Stimulated activated CD4-positive, alpha-beta T cell treated with anti-CD3 and anti-CD28 coated beads, Interleukin-2, amount 100 ng/mL, for 48 hours (primary cell): ENCODE results near the gene TP53INP2.

Experiments used
- DNase-seq, 2 donors: peaks; one replicate each; pipeline ENCODE4 v3.0.0-alpha.2; 2020

Gene TP53INP2

DNA sequence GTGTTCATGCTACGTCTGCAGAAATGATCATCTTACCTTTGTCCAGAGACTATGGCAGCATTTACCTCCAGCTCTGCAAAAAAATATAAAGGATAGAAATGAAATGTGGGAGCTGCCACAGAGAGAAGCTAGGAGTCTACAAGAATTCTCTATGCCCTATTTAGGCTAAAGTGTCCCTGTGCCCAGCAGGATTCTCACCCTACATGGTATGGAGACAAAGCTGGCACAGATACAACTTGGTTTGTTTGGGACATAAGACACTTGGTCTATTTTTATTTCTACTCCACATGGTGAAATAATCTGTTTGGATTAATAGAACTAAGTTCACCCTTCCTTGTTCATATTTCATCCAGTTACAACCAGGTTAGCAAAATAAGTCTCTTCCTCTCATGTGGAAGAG is 28.4 kb downstream of the TP53INP2 start:
- DNase-seq = no peak

GRCh38 chr20:34736106-34736735 is 32.1 kb downstream of the TP53INP2 start:
- no peak for DNase-seq

DNA sequence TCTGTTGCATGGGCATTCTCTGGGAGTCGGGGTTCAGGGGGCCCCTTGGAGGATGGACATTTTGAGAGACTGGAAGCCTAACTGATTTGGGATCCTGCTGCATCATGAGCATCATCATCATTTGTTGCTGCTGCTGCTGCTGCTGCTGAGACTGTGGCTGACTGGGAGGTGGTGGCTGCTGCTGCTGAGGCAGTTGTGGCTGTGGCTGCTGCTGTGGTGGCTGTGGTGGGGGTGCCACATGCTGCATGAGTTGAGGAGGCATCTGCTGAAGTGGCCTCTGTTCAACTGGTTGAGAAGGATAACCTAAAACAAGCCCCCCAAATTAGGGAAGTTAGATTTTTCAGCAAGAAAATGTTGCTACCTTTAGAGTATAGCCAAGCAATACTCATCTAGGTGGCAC is 38.9 kb downstream of the TP53INP2 start:
- no peak for DNase-seq

DNA sequence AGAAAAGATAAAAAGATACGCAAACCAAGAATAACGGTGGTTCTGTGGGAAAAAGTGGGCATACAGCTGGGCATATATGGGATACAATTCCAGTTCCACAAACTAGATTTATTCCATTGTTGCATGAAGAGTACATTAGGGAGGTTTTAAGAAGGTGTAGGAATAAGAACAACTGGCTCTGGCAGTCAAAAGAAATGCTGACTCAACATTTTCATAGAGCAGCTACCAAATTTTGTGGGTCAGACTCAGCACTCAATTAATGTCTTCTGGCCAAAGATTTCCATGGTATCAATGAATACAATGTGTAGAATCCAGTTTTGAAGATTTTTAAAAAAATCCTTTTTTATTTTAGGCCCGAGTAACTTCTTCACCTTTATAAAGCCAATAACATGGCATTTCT is 40.2 kb downstream of the TP53INP2 start:
- no peak for DNase-seq

- DNase-seq = no peak
Observed at GRCh38 chr20:34744847-34745246, 40.7 kb downstream of the TP53INP2 start.

DNA sequence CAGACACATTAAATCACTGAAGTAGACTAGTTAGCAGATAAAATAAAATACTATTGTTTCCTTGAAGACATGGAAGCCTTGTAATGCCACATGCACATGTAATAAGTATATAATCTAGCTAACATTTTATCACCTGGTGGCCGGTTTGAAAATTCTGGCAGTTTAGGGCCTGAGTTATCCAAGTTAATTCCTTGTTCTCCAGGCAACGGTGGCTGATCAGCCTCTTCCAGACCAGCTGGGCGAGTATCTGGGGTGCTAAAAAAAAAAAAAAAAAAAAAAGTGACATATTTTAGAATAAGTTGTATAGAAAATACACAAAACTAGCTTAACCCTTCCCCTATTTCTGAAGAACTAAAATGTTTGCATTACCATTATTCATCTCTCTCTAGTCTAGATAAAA is 42.5 kb downstream of the TP53INP2 start:
- no peak for DNase-seq

- no peak for DNase-seq
Observed at GRCh38 chr20:34747479-34747878, 43.3 kb downstream of the TP53INP2 start.

DNA sequence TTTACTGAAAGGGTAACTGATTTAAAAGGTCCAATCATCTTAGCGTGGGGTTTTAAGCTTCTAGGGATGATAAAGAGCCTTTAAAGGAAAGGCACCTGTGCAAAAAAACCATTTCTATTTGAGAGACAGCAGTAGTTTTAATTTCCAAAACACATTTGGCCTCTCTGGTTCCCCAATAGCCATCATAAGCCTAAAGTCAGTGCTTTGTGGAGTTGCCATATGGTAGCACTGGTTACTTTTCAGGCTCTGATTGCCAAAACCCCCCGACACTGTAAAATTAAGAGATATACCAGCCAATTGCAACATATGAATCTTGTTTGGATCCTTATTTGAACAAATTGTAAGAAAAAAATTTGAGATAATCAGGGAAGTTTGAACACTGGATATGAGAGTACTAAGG is 44.6 kb downstream of the TP53INP2 start:
- no peak for DNase-seq

- no peak for DNase-seq
Observed at GRCh38 chr20:34750484-34750883, 46.3 kb downstream of the TP53INP2 start.

- no peak for DNase-seq
Observed at GRCh38 chr20:34751453-34751852, 47.3 kb downstream of the TP53INP2 start.

DNA sequence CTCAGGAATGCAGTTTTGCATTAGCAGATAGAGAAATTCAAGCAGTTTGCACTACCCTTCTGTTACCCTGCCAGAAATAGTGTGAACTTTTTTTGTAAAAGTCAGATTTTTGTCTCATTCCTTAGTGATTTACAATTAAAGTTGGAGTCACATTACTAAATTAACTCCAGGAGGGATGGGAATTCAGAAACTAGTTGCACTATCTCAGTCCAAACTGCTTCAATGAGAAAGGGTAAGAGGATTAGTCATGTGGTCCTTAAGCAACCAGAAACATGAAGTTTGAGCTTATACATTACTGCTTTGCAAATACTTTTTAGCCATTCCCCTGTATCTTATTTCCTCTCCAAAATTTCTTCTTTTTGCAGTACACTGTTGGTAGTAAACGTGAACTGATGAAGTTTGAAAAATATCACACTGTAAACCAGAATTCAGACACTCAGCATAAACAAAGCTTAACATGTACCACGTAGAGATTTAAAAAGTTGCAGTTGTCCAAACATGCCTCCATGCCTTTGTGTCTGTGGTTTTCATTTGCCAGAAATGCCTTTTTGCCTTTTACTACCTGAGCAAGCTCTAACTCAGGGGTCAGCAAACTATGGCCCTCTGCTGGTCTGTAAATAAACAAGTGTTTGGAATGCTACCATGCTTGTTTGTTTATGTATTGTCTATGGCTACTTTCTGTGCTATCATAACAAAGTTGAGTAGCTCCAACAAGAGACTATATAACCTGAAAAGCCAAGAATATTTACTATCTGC is 49.7 kb downstream of the TP53INP2 start:
- no peak for DNase-seq

GRCh38 chr20:34754611-34755010 is 50.5 kb downstream of the TP53INP2 start:
- DNase-seq = no peak

DNA sequence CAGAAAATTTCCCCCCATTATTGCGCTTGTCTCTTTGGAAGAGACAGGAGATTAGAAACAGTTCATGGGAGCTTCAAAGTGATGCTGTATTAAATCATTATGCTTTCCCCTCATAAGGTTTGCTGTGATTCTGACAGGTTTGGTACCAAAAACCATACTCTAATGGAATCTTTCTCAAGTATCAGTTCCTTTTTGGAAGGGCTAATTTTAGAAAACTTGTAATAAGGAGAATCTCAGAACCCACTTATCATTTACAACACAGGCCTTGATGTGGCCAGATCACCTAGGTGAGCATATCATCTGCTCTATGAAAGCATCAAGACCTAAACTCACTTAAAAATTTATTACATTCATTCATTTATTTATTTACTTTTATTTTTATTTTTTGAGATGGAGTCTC is 51.2 kb downstream of the TP53INP2 start:
- no peak for DNase-seq

DNA sequence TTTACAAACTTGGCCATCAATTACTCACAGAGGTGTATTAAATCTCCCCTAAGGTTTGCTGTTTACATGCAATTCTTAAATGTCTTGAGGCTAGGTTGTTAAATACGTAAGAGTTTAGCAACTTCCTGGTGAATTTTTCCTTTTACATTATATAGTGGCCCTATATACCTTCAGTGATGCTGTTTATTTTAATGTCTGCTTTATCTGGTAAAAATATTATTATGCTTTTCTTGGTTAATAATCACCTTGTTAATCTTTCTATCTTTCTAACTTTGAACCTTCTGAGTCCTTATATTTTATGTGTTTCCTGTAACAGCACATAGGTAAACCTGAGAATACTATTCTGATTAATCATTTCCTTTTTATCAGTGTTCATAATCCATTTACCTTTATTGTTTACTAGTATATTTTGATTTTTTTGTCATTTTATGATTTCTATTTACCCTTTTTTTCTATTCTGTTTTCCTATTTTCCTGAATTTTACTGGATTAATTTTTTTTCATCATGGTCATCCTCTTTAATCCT is 57.9 kb downstream of the TP53INP2 start:
- no peak for DNase-seq
